Smooth muscle cell (in vitro differentiated cells): Measurements from ENCODE around the gene ATXN1L. TPM values are rescaled to one million over a fixed set of nuclear protein-coding genes. Genes with fewer than 3 reads are reported as not detected.

ENCODE experiments used
- DNase-seq: peaks from one replicate; lab custom pipeline; 2025; ENCODE audit not compliant: unreplicated experiment; lab: John Stamatoyannopoulos, UW
- H2AFZ ChIP-seq: fragments of 200-600 bp; sonication (generic); 2 replicates; pipeline ENCODE4 v1.6.0; 2016; ENCODE audit warnings: antibody characterized with exemption, low read depth, mild to moderate bottlenecking
- H3F3A ChIP-seq: fragments of 200-600 bp; sonication (generic); 2 replicates; pipeline ENCODE4 v1.6.0; 2017; ENCODE audit warnings: antibody characterized with exemption, low read depth
- H3K27ac ChIP-seq: fragments of 200-600 bp; sonication (generic); 2 replicates; pipeline ENCODE4 v1.5.1; 2016; ENCODE audit warnings: low read depth, mild to moderate bottlenecking
- H3K27me3 ChIP-seq: fragments of 200-600 bp; sonication (generic); 2 replicates; pipeline ENCODE4 v1.6.1; 2016; ENCODE audit warnings: low read depth, mild to moderate bottlenecking
- H3K36me3 ChIP-seq: fragments of 200-600 bp; sonication (generic); 2 replicates; pipeline ENCODE4 v1.5.1; 2016; ENCODE audit warnings: low read depth
- H3K4me1 ChIP-seq: fragments of 200-600 bp; sonication (generic); 2 replicates; pipeline ENCODE4 v1.5.1; 2016; ENCODE audit warnings: low read depth
- H3K4me2 ChIP-seq: fragments of 200-600 bp; sonication (generic); 2 replicates; pipeline ENCODE4 v1.6.0; 2016; ENCODE audit warnings: mild to moderate bottlenecking
- H3K4me3 ChIP-seq: fragments of 200-600 bp; sonication (generic); 2 replicates; pipeline ENCODE4 v1.5.1; 2016; ENCODE audit warnings: mild to moderate bottlenecking
- H3K79me2 ChIP-seq: fragments of 200-600 bp; sonication (generic); 2 replicates; pipeline ENCODE4 v1.6.0; 2016; ENCODE audit warnings: low read depth, mild to moderate bottlenecking
- H3K9ac ChIP-seq: fragments of 200-600 bp; sonication (generic); 2 replicates; pipeline ENCODE4 v1.6.0; 2016; ENCODE audit warnings: low read depth
- H3K9me3 ChIP-seq: fragments of 200-600 bp; sonication (generic); replicated peaks from 2 replicates; pipeline ENCODE4 v1.5.1; 2016; ENCODE audit warnings: low read depth
- H4K20me1 ChIP-seq: fragments of 200-600 bp; sonication (generic); 2 replicates; pipeline ENCODE4 v1.6.0; 2016; ENCODE audit warnings: low read depth
- WGBS: methylation state at CpG from one replicate; pipeline ENCODE4 v1.1.7; 2016; ENCODE audit warnings: low lambda C conversion rate; 5-methylcytosine and 5-hydroxymethylcytosine counted together
- polyA plus RNA-seq: library from polyadenylated mRNA; unstranded; fragments of >200 nt; fragmentation: Nextera tagmentation; extraction: Ambion mirVana; gene quantifications from 2 replicates; pipeline ENCODE4 v1.2.1, GENCODE V29; 2016
- total RNA-seq: library from RNA; depleted of rRNA; stranded (reverse); fragments of >200 nt; gene quantifications from 2 replicates; pipeline ENCODE4 v1.2.3, GENCODE V29; 2014
- TF ChIP-seq, protein P1 (sequence below): fragments of 200-600 bp; sonication (generic); IDR thresholded peaks from 2 replicates; pipeline ENCODE4 v1.5.1; 2017; ENCODE audit warnings: borderline replicate concordance, mild to moderate bottlenecking, antibody characterized with exemption; ENCODE audit not compliant: insufficient read depth, poor library complexity, severe bottlenecking

The ATXN1L gene
- total and polyA plus RNA-seq, 2 experiments from 2014 or later: 7.4 to 14.8 TPM

DNA sequence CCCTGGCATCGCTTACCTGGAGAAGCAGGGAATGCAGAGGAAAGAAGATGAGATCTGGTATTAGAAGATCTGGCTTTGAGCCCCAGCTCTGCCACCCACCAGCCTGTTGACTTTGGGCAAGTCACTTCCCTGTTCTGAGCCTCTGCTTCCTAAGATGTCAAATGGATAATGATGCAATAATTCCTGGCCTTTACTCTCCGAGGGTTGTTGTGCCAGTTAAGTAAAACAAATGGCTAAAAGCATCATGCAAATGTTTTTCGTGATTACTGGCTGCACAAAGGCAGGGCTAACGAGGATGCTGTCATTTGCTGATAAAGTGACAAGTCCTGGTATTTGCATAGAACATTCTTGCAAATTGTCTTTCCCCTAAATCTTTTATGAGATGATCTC, 39.5 kb downstream of the ATXN1L start:
- 52% methylated on average over 4 of the region's 4 CpGs for WGBS
- H3K4me1 ChIP-seq: peaks cover 6% of the 10 kb centered on the region
- no peaks in the 10 kb centered on the region for H3K36me3 ChIP-seq
- H3F3A ChIP-seq: peaks cover 9% of the 10 kb centered on the region
- no peaks in the 10 kb centered on the region for H3K27me3 ChIP-seq
- no peak overlapping the region for H2AFZ ChIP-seq
- no peak overlapping the region for H3K4me2 ChIP-seq
- TF ChIP-seq, protein P1, sequence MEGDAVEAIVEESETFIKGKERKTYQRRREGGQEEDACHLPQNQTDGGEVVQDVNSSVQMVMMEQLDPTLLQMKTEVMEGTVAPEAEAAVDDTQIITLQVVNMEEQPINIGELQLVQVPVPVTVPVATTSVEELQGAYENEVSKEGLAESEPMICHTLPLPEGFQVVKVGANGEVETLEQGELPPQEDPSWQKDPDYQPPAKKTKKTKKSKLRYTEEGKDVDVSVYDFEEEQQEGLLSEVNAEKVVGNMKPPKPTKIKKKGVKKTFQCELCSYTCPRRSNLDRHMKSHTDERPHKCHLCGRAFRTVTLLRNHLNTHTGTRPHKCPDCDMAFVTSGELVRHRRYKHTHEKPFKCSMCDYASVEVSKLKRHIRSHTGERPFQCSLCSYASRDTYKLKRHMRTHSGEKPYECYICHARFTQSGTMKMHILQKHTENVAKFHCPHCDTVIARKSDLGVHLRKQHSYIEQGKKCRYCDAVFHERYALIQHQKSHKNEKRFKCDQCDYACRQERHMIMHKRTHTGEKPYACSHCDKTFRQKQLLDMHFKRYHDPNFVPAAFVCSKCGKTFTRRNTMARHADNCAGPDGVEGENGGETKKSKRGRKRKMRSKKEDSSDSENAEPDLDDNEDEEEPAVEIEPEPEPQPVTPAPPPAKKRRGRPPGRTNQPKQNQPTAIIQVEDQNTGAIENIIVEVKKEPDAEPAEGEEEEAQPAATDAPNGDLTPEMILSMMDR: no peak
- no peak overlapping the region for H3K9ac ChIP-seq
- H3K4me3 ChIP-seq: no peak overlapping the region
- H3K79me2 ChIP-seq: no peaks in the 10 kb centered on the region
- no peak overlapping the region for H3K27ac ChIP-seq
- H3K9me3 ChIP-seq: no peaks in the 10 kb centered on the region
- peaks cover 12% of the 10 kb centered on the region for H4K20me1 ChIP-seq
- DNase-seq: no peak

DNA sequence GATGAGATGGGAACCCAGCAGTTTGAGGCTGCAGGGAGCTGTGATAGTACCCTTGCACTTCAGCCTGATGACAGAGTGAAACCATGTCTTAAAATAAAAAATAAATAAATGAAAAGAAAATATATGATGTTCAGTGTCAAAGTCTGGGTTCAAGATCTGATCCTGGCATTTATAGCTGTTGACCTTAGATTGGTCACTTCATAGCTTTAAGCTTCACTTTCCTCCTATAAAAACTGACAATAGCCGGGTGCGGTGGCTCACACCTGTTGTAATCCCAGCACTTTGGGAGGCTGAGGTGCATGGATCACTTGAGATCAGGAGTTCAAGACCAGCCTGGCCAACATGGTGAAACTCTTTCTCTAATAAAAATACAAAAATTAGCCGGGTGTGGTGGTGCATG, 43.4 kb downstream of the ATXN1L start:
- H3K4me1 ChIP-seq: no peaks in the 10 kb centered on the region
- H3K27me3 ChIP-seq: no peaks in the 10 kb centered on the region
- TF ChIP-seq, protein P1: no peak
- H3K36me3 ChIP-seq: no peaks in the 10 kb centered on the region
- H3K4me3 ChIP-seq: no peak overlapping the region
- no peak overlapping the region for H3K27ac ChIP-seq
- H2AFZ ChIP-seq: no peak overlapping the region
- H3F3A ChIP-seq: peaks cover 17% of the 10 kb centered on the region
- no peaks in the 10 kb centered on the region for H4K20me1 ChIP-seq
- no peaks in the 10 kb centered on the region for H3K79me2 ChIP-seq
- 88% methylated on average over 3 of the region's 3 CpGs for WGBS
- no peaks in the 10 kb centered on the region for H3K9me3 ChIP-seq
- no peak for DNase-seq
- no peak overlapping the region for H3K4me2 ChIP-seq
- H3K9ac ChIP-seq: no peak overlapping the region

DNA sequence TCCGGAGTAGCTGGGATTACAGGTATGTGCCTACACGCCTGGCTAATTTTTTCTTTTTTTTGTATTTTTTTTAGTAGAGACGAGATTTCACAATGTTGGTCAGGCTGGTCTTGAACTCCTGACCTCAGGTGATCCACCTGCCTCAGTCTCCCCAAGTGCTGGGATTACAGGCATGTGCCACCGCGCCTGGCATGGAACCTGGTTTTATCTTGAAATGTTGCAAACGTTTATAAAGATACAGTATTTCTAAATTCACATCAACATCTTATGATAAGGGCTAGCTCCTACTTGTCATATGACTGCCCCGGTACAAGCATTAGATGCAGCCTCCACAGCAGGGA, 48.1 kb downstream of the ATXN1L start:
- 59% methylated on average over 7 of the region's 7 CpGs for WGBS
- H3K4me3 ChIP-seq: peak overlapping the region; percentile 88
- H2AFZ ChIP-seq: peak overlapping the region; percentile 61
- peaks cover 13% of the 10 kb centered on the region for H3K4me1 ChIP-seq
- peaks cover 30% of the 10 kb centered on the region for H4K20me1 ChIP-seq
- DNase-seq: no peak
- no peaks in the 10 kb centered on the region for H3K36me3 ChIP-seq
- H3K9ac ChIP-seq: peak overlapping the region; percentile 95
- TF ChIP-seq, protein P1: no peak
- H3K27me3 ChIP-seq: no peaks in the 10 kb centered on the region
- H3F3A ChIP-seq: peaks cover 17% of the 10 kb centered on the region
- no peaks in the 10 kb centered on the region for H3K9me3 ChIP-seq
- peak overlapping the region; percentile 98 for H3K27ac ChIP-seq
- H3K4me2 ChIP-seq: peak overlapping the region; percentile 95
- H3K79me2 ChIP-seq: peaks cover 35% of the 10 kb centered on the region

DNA sequence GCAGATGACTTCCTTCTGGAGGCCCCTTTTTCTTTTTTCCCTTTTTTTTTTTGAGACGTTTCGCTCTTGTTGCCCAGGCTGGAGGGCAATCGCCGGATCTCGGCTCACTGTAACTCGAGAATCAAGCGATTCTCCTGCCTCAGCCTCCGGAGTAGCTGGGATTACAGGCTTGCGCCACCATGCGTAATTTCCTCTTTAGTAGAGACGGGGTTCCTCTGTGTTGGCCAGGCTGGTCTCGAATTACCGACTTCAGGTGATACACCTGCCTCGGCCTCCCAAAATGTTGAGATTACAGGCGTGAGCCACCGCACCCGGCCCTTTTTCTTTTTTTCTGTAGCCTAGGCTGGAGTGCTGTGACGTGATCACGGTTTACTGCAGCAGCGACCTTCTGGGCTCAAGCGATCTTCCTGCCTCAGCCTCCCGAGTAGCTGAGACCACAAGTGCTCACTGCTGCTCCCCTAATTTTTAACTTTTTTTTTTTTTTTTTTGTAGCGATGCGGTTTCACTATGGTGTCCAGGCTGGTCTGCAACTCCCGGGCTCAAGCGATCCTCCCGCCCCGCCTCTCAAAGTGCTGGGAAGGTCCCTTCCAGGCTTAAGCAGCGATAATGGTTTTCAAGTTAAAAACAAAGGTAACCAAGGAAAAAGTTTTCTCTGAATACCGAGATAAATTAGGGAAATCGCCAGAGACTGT, 48.6 kb downstream of the ATXN1L start:
- no peak for DNase-seq
- Histone ChIP-seq H3K79me2 (peaks cover 40% of the 10 kb centered on the region), H3K4me3 (peak overlapping the region; percentile 88), H3K9ac (peak overlapping the region; percentile 95), H3F3A (peaks cover 17% of the 10 kb centered on the region), H2AFZ (peak overlapping the region; percentile 84), H3K4me2 (peak overlapping the region; percentile 95), H4K20me1 (peaks cover 35% of the 10 kb centered on the region), H3K36me3 (no peaks in the 10 kb centered on the region), H3K27ac (peak overlapping the region; percentile 98), H3K27me3 (no peaks in the 10 kb centered on the region), H3K4me1 (peaks cover 13% of the 10 kb centered on the region), H3K9me3 (no peaks in the 10 kb centered on the region)
- under 1% methylated on average over 31 of the region's 31 CpGs for WGBS
- TF ChIP-seq, protein P1: no peak
